Endothelial cell of umbilical vein (primary cell): ENCODE measurements around the gene ARID1B.

Experiments
- EZH2 ChIP-seq: IDR thresholded peaks from 2 replicates; pipeline ENCODE4 v1.6.1; 2012; ENCODE audit warnings: borderline replicate concordance, low read depth, mild to moderate bottlenecking, moderate library complexity, low read length, inconsistent platforms; ENCODE audit not compliant: severe bottlenecking
- GATA2 ChIP-seq: IDR thresholded peaks from 2 replicates; pipeline ENCODE4 v1.7.0; 2011; ENCODE audit warnings: low read depth, mild to moderate bottlenecking, moderate library complexity, mixed read lengths, low read length; ENCODE audit not compliant: insufficient read length, insufficient read depth
- MYC ChIP-seq: IDR thresholded peaks from one replicate; pipeline ENCODE4 v1.6.1; 2011; ENCODE audit warnings: mild to moderate bottlenecking, low read depth, low read length
- POLR2A ChIP-seq: IDR thresholded peaks from 2 replicates; pipeline ENCODE4 v1.6.1; 2012; ENCODE audit warnings: low read depth, mild to moderate bottlenecking, control low read depth, low read length
- POLR2AphosphoS5 ChIP-seq: IDR thresholded peaks from 2 replicates; pipeline ENCODE4 v1.6.1; 2012; ENCODE audit warnings: low read depth, mild to moderate bottlenecking, control low read depth, low read length, moderate library complexity; ENCODE audit not compliant: insufficient read depth
- TF ChIP-seq, protein P1 (sequence below), 2 donors: IDR thresholded peaks; 1 replicate in 1 of 2; 2 replicates in 1 of 2; pipeline ENCODE4 v1.5.1; 2011; ENCODE audit warnings: low read length in 2 of 2, mild to moderate bottlenecking in 2 of 2, moderate library complexity in 2 of 2, control low read depth in 1 of 2, inconsistent platforms in 1 of 2, low read depth in 1 of 2; ENCODE audit not compliant: insufficient read depth in 1 of 2; ENCODE audit errors: extremely low read depth in 1 of 2
- TF ChIP-seq, protein P2 (sequence below): IDR thresholded peaks from 2 replicates; pipeline ENCODE4 v1.6.1; 2011; ENCODE audit not compliant: insufficient read depth, insufficient read length

DNA sequence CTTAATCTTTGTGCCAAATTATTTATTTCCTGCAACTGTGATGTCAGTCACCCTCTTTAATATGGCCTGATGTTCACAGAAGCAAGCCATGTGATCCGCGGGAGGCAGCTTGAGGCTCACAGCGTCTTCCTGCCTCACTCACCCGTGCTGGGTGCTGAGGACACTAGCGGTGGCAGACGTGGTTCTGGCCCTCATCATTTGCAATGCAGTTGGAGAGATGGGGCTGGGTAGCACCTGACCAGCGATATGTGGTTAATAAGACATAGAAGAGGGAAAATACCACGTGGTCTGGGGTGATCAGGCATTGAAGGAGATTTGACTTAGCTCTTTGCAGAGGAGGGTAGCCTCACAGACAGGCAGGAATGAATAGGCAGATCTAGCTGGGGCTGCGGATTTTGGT, 281.4 kb downstream of the ARID1B start:
- TF ChIP-seq, protein P1, sequence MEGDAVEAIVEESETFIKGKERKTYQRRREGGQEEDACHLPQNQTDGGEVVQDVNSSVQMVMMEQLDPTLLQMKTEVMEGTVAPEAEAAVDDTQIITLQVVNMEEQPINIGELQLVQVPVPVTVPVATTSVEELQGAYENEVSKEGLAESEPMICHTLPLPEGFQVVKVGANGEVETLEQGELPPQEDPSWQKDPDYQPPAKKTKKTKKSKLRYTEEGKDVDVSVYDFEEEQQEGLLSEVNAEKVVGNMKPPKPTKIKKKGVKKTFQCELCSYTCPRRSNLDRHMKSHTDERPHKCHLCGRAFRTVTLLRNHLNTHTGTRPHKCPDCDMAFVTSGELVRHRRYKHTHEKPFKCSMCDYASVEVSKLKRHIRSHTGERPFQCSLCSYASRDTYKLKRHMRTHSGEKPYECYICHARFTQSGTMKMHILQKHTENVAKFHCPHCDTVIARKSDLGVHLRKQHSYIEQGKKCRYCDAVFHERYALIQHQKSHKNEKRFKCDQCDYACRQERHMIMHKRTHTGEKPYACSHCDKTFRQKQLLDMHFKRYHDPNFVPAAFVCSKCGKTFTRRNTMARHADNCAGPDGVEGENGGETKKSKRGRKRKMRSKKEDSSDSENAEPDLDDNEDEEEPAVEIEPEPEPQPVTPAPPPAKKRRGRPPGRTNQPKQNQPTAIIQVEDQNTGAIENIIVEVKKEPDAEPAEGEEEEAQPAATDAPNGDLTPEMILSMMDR (IDR thresholded peaks at IDR 0.05; ENCODE audit: extremely low read depth in 1 of 2, insufficient read depth in 1 of 2, low read depth in 1 of 2, low read length in 2 of 2): no peak
- TF ChIP-seq POLR2AphosphoS5: no peak
- no peak for TF ChIP-seq EZH2
- no peak for TF ChIP-seq POLR2A
- TF ChIP-seq, protein P2, sequence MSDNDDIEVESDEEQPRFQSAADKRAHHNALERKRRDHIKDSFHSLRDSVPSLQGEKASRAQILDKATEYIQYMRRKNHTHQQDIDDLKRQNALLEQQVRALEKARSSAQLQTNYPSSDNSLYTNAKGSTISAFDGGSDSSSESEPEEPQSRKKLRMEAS: no peak
- TF ChIP-seq MYC: no peak
- TF ChIP-seq GATA2: no peak
